Muscle of leg (tissue), 11 donors: ENCODE results near the gene ARMC6. TPM values are rescaled to one million over a fixed set of nuclear protein-coding genes. Genes with fewer than 3 reads are reported as not detected.

Source experiments
- DNase-seq: peaks from one replicate; pipeline ENCODE4 v3.0.0; 2013
- H3K27ac ChIP-seq: one replicate; pipeline ENCODE4 v1.5.1; 2013; ENCODE audit warnings: mild to moderate bottlenecking, low read length, control low read depth
- H3K27me3 ChIP-seq: one replicate; pipeline ENCODE4 v1.6.1; 2013; ENCODE audit warnings: low read length; ENCODE audit not compliant: control insufficient read depth, insufficient read depth
- H3K36me3 ChIP-seq: one replicate; pipeline ENCODE4 v1.6.1; 2013; ENCODE audit warnings: low read length; ENCODE audit not compliant: control insufficient read depth, insufficient read depth
- H3K4me1 ChIP-seq: one replicate; pipeline ENCODE4 v1.6.1; 2013; ENCODE audit warnings: low read length; ENCODE audit not compliant: control insufficient read depth, insufficient read depth
- H3K4me3 ChIP-seq: one replicate; pipeline ENCODE4 v1.5.1; 2013; ENCODE audit warnings: low read length, control low read depth
- H3K9me3 ChIP-seq: replicated peaks from 2 replicates; pipeline ENCODE4 v1.6.1; 2013; ENCODE audit warnings: low read depth, low read length; ENCODE audit not compliant: control insufficient read depth
- WGBS: methylation state at CpG from one replicate; pipeline ENCODE4 v1.1.5; 2013; ENCODE audit warnings: missing lambda C conversion rate; ENCODE audit not compliant: insufficient coverage; 5-methylcytosine and 5-hydroxymethylcytosine counted together
- polyA plus RNA-seq, 8 donors: library from polyadenylated mRNA; unstranded; fragments of 120-200 nt; gene quantifications; one replicate each; pipeline versions ENCODE4 v1.2.1 to v1.2.3, GENCODE V29; 2013; ENCODE audit warnings: inconsistent platforms in 1 of 8, low replicate concordance in 1 of 8; ENCODE audit not compliant: insufficient read length in 8 of 8, insufficient read depth in 1 of 8
- total RNA-seq: library from RNA; stranded (reverse); fragments of 120-200 nt; gene quantifications from one replicate; pipeline ENCODE4 v1.2.4, GENCODE V29; 2013

ARMC6 gene
- total and polyA plus RNA-seq, 9 donors = 20.9 to 31.9 (median 29.4) TPM

GRCh38 chr19:18993115-18993514, 40.3 kb upstream of the ARMC6 start:
- Histone ChIP-seq H3K4me1 (peaks cover 3% of the 10 kb centered on the region), H3K27me3 (no peaks in the 10 kb centered on the region), H3K27ac (no peak overlapping the region), H3K9me3 (no peaks in the 10 kb centered on the region), H3K4me3 (no peak overlapping the region), H3K36me3 (peaks cover 64% of the 10 kb centered on the region)
- 65% methylated on average over 9 of the region's 10 CpGs for WGBS
- no peak for DNase-seq

- DNase-seq = peak; percentile 56
- Histone ChIP-seq H3K9me3 (no peaks in the 10 kb centered on the region), H3K27me3 (no peaks in the 10 kb centered on the region), H3K4me3 (no peak overlapping the region), H3K36me3 (peaks cover 75% of the 10 kb centered on the region), H3K27ac (no peak overlapping the region), H3K4me1 (peaks cover 3% of the 10 kb centered on the region)
- 63% methylated on average over 4 of the region's 5 CpGs for WGBS
Measured at GRCh38 chr19:18995804-18996241, 37.6 kb upstream of the ARMC6 start.

- Histone ChIP-seq H3K36me3 (peaks cover 73% of the 10 kb centered on the region), H3K4me1 (peaks cover 3% of the 10 kb centered on the region), H3K9me3 (no peaks in the 10 kb centered on the region), H3K27ac (no peak overlapping the region), H3K4me3 (no peak overlapping the region), H3K27me3 (no peaks in the 10 kb centered on the region)
- 95% methylated on average over 9 of the region's 10 CpGs for WGBS
- no peak for DNase-seq
Measured at GRCh38 chr19:18996351-18996750, 37.1 kb upstream of the ARMC6 start.

DNA sequence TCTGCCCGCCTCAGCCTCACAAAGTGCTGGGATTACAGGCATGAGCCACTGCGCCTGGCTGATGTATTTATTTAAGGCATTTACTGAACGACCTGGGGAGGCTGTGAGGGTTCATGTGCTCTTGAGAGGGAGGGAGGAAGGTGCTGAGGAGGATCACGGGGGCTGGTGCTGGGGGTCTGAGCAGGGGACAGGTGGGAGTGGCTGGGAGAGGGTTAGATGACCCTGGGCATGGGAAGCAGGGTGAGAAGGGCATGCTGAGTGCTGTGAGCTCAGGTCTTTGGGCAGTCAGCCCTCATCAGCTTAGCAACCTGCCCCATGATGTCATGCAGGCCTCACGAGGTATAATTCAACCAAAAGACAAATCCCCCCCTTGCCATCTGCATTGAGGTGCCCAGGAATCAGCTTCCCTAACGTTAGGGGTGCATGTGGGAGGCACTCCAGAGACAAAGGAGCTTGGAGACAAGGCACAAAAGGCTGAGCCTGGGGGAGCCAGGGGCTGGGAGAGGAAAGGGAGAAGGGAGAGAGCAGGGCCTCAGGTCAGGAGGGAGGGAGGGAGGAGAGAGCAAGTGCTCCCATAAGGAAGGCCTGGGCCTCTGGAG, 36.5 kb upstream of the ARMC6 start:
- Histone ChIP-seq H3K36me3 (peaks cover 72% of the 10 kb centered on the region), H3K4me1 (peaks cover 3% of the 10 kb centered on the region)
- WGBS = 69% methylated on average over 3 of the region's 6 CpGs

GRCh38 chr19:18998276-18998675, 35.1 kb upstream of the ARMC6 start:
- no peaks in the 10 kb centered on the region for H3K9me3 ChIP-seq
- DNase-seq = no peak
- no peaks in the 10 kb centered on the region for H3K27me3 ChIP-seq
- H3K4me1 ChIP-seq = peaks cover 3% of the 10 kb centered on the region
- no peak overlapping the region for H3K27ac ChIP-seq
- H3K4me3 ChIP-seq = no peak overlapping the region
- WGBS = 88% methylated on average over 5 of the region's 8 CpGs
- peaks cover 75% of the 10 kb centered on the region for H3K36me3 ChIP-seq

More for the DNA sequence above, 36.5 kb upstream of the ARMC6 start:
- no peak for DNase-seq
- no peak overlapping the region for H3K4me3 ChIP-seq
- H3K27me3 ChIP-seq = no peaks in the 10 kb centered on the region
- no peaks in the 10 kb centered on the region for H3K9me3 ChIP-seq
- H3K27ac ChIP-seq = no peak overlapping the region

GRCh38 chr19:18999016-18999758, 34.2 kb upstream of the ARMC6 start:
- Histone ChIP-seq H3K4me3 (no peak overlapping the region), H3K4me1 (peaks cover 3% of the 10 kb centered on the region), H3K27me3 (no peaks in the 10 kb centered on the region), H3K36me3 (peaks cover 75% of the 10 kb centered on the region), H3K9me3 (no peaks in the 10 kb centered on the region), H3K27ac (no peak overlapping the region)
- WGBS = 83% methylated on average over 11 of the region's 14 CpGs
- DNase-seq = no peak

DNA sequence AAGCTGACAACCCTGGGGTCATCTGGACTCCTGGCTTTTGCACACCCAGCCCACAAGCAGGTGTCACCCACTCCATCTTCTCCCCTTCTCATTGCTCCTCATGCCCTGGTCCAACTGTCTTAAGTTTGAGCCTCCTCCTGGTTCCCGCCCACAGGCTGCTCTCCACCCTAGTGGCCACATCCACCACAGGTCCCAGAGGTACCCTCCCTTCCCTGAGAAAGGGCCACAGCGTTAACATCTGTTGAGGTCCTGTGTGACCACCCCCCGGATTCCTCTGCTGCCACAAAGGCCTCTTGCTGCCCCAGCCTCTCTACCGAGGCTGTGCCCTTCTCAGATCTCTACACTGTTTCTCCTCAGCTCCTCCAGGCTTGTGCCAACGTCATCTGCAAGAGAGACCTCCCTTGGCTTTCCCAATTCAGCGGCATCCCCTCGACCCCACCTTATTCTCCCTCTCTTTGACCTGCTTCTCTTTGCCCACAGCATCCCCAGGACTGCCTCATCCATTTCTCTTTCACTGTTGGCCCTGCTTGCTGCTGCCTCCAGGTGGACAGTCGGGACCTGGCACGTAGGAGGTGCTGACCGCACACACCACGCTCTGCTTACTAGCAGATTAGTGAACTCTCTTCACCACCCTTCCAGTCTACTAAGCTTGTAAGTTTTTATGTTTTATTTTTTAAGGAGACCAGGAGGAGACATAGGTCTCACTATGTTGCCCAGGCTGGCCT, 33.3 kb upstream of the ARMC6 start:
- Histone ChIP-seq H3K9me3 (no peaks in the 10 kb centered on the region), H3K27me3 (no peaks in the 10 kb centered on the region), H3K27ac (no peak overlapping the region), H3K4me3 (no peak overlapping the region), H3K4me1 (peaks cover 3% of the 10 kb centered on the region), H3K36me3 (peaks cover 76% of the 10 kb centered on the region)
- WGBS = 78% methylated on average over 7 of the region's 11 CpGs
- DNase-seq = no peak

- peaks cover 78% of the 10 kb centered on the region for H3K36me3 ChIP-seq
Measured at GRCh38 chr19:19004144-19004543, 29.3 kb upstream of the ARMC6 start.

GRCh38 chr19:19006213-19006612, 27.2 kb upstream of the ARMC6 start:
- no peak for DNase-seq
- peaks cover 86% of the 10 kb centered on the region for H3K36me3 ChIP-seq
- no peak overlapping the region for H3K27ac ChIP-seq
- no peaks in the 10 kb centered on the region for H3K4me1 ChIP-seq
- H3K9me3 ChIP-seq = no peaks in the 10 kb centered on the region
- 86% methylated on average over 1 of the region's 3 CpGs for WGBS
- H3K4me3 ChIP-seq = no peak overlapping the region
- no peaks in the 10 kb centered on the region for H3K27me3 ChIP-seq

More at GRCh38 chr19:19004144-19004543, 29.3 kb upstream of the ARMC6 start:
- Histone ChIP-seq H3K9me3 (no peaks in the 10 kb centered on the region), H3K27me3 (no peaks in the 10 kb centered on the region), H3K4me3 (no peak overlapping the region), H3K27ac (no peak overlapping the region), H3K4me1 (no peaks in the 10 kb centered on the region)
- 84% methylated on average over 18 of the region's 18 CpGs for WGBS
- DNase-seq = no peak

- Histone ChIP-seq H3K9me3 (no peaks in the 10 kb centered on the region), H3K4me1 (no peaks in the 10 kb centered on the region), H3K36me3 (peaks cover 76% of the 10 kb centered on the region), H3K27me3 (no peaks in the 10 kb centered on the region), H3K27ac (no peak overlapping the region), H3K4me3 (no peak overlapping the region)
- 89% methylated on average over 17 of the region's 18 CpGs for WGBS
- DNase-seq = no peak
Measured at GRCh38 chr19:19009951-19010350, 23.5 kb upstream of the ARMC6 start.
